ENCODE data around the gene CT45A7.
"Not testable (repeated sequence)": the region's sequence is repeated elsewhere in the genome, so short reads cannot be mapped to it uniquely, and the experiment has no call there.

The CT45A7 gene, protein sequence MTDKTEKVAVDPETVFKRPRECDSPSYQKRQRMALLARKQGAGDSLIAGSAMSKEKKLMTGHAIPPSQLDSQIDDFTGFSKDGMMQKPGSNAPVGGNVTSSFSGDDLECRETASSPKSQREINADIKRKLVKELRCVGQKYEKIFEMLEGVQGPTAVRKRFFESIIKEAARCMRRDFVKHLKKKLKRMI

DNA sequence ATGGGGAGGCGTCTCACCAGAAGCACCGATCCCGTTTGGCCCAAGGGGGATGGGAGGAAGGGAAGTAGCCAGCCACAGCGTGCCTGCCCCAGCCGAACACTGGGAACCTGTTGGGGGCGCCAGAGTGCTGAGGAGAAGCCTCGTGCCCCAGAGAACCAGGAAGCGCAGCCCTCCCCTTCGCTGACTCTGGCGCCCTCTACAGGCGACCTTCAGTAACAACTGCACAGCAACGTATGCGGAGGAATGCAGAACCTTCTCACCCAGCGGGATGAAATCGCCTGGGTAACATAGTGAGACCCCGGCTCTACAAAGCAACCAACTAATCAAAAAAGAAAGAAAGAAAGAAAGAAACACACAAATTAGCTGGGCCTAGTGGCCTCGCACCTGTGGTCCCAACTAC is at the start of gene CT45A7:
Gene CT45A7, minus strand, starts transcription at position 101 of the 400 bp plus-strand sequence. CDS start 3,747 bp downstream, outside the sequence.
- H3K27ac ChIP-seq (ENCODE audit: extremely low read depth, low read depth, low read length); H3K9me3 ChIP-seq (ENCODE audit: control insufficient read depth, insufficient read depth, low read depth, low read length); POLR2A ChIA-PET; H3K36me3 ChIP-seq (ENCODE audit: control insufficient read depth in 2 of 2, insufficient read depth in 1 of 2, low read length in 2 of 2); CTCF ChIA-PET; H3K4me1 ChIP-seq (ENCODE audit: control insufficient read depth, insufficient read depth, low read length); H3K4me3 ChIP-seq (ENCODE audit: low read depth, low read length): not testable (repeated sequence)

DNA sequence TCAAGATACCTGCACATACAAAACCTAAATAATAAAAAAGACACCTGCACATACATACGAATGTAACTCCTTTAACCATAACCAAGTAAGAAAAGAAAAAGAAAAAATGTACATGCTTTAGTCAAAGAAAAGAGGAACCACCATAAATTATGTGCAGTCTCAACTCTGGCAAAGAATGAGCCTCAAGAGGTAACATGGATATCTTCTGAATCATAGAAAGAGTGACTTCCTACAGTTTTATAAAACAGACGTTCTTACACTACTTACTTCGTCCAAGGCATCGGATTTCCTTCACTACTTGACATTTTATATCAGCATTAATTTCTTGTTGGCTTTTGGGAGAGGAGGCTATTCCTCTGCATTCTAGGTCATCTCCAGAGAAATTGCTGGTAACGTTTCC is 45.7 kb upstream of the CT45A7 start:
- H3K36me3 ChIP-seq (ENCODE audit: control insufficient read depth in 2 of 2, insufficient read depth in 1 of 2, low read length in 2 of 2); CTCF ChIA-PET; H3K4me1 ChIP-seq (ENCODE audit: control insufficient read depth, insufficient read depth, low read length): not testable (repeated sequence)

DNA sequence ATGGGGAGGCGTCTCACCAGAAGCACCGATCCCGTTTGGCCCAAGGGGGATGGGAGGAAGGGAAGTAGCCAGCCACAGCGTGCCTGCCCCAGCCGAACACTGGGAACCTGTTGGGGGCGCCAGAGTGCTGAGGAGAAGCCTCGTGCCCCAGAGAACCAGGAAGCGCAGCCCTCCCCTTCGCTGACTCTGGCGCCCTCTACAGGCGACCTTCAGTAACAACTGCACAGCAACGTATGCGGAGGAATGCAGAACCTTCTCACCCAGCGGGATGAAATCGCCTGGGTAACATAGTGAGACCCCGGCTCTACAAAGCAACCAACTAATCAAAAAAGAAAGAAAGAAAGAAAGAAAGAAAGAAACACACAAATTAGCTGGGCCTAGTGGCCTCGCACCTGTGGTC is 34.6 kb upstream of the CT45A7 start, which contains the start of gene CT45A9:
Gene CT45A9, minus strand, starts transcription at position 101 of the 400 bp plus-strand sequence. CDS start 3,751 bp downstream, outside the sequence.
- H3K4me1 ChIP-seq (ENCODE audit: control insufficient read depth, insufficient read depth, low read length); H3K4me3 ChIP-seq (ENCODE audit: low read depth, low read length); H3K36me3 ChIP-seq (ENCODE audit: control insufficient read depth in 2 of 2, insufficient read depth in 1 of 2, low read length in 2 of 2); CTCF ChIA-PET; POLR2A ChIA-PET; H3K9me3 ChIP-seq (ENCODE audit: control insufficient read depth, insufficient read depth, low read depth, low read length); H3K27ac ChIP-seq (ENCODE audit: extremely low read depth, low read depth, low read length): not testable (repeated sequence)

More for the DNA sequence above, 45.7 kb upstream of the CT45A7 start:
- POLR2A ChIA-PET; H3K27ac ChIP-seq (ENCODE audit: extremely low read depth, low read depth, low read length); H3K9me3 ChIP-seq (ENCODE audit: control insufficient read depth, insufficient read depth, low read depth, low read length); H3K4me3 ChIP-seq (ENCODE audit: low read depth, low read length): not testable (repeated sequence)

GRCh38 chrX:135854438-135854837 is 17.4 kb upstream of the CT45A7 start, which contains the start of gene CT45A8:
Gene CT45A8, minus strand, starts transcription at chrX:135854538. Its CDS starts 3,755 bp downstream, at chrX:135850783.
- H3K4me3 ChIP-seq (ENCODE audit: low read depth, low read length); CTCF ChIA-PET; POLR2A ChIA-PET; H3K36me3 ChIP-seq (ENCODE audit: control insufficient read depth in 2 of 2, insufficient read depth in 1 of 2, low read length in 2 of 2); H3K9me3 ChIP-seq (ENCODE audit: control insufficient read depth, insufficient read depth, low read depth, low read length); H3K27ac ChIP-seq (ENCODE audit: extremely low read depth, low read depth, low read length); H3K4me1 ChIP-seq (ENCODE audit: control insufficient read depth, insufficient read depth, low read length): not testable (repeated sequence)

GRCh38 chrX:135819912-135820311 is 17.2 kb downstream of the CT45A7 start, which contains the start of gene CT45A2:
Gene CT45A2, minus strand, starts transcription at chrX:135820012. Its CDS starts 3,747 bp downstream, at chrX:135816265.
- H3K27ac ChIP-seq (ENCODE audit: extremely low read depth, low read depth, low read length); H3K9me3 ChIP-seq (ENCODE audit: control insufficient read depth, insufficient read depth, low read depth, low read length); H3K4me1 ChIP-seq (ENCODE audit: control insufficient read depth, insufficient read depth, low read length); POLR2A ChIA-PET; H3K4me3 ChIP-seq (ENCODE audit: low read depth, low read length); H3K36me3 ChIP-seq (ENCODE audit: control insufficient read depth in 2 of 2, insufficient read depth in 1 of 2, low read length in 2 of 2); CTCF ChIA-PET: not testable (repeated sequence)

DNA sequence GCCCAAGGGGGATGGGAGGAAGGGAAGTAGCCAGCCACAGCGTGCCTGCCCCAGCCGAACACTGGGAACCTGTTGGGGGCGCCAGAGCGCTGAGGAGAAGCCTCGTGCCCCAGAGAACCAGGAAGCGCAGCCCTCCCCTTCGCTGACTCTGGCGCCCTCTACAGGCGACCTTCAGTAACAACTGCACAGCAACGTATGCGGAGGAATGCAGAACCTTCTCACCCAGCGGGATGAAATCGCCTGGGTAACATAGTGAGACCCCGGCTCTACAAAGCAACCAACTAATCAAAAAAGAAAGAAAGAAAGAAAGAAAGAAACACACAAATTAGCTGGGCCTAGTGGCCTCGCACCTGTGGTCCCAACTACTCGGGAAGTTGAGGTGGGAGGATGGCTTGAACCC is 34.4 kb downstream of the CT45A7 start, which contains the start of gene CT45A6:
Gene CT45A6, minus strand, starts transcription at position 101 of the 400 bp plus-strand sequence. CDS start 3,794 bp downstream, outside the sequence.
- H3K36me3 ChIP-seq (ENCODE audit: control insufficient read depth in 2 of 2, insufficient read depth in 1 of 2, low read length in 2 of 2); CTCF ChIA-PET; H3K27ac ChIP-seq (ENCODE audit: extremely low read depth, low read depth, low read length); POLR2A ChIA-PET; H3K4me1 ChIP-seq (ENCODE audit: control insufficient read depth, insufficient read depth, low read length); H3K9me3 ChIP-seq (ENCODE audit: control insufficient read depth, insufficient read depth, low read depth, low read length); H3K4me3 ChIP-seq (ENCODE audit: low read depth, low read length): not testable (repeated sequence)

DNA sequence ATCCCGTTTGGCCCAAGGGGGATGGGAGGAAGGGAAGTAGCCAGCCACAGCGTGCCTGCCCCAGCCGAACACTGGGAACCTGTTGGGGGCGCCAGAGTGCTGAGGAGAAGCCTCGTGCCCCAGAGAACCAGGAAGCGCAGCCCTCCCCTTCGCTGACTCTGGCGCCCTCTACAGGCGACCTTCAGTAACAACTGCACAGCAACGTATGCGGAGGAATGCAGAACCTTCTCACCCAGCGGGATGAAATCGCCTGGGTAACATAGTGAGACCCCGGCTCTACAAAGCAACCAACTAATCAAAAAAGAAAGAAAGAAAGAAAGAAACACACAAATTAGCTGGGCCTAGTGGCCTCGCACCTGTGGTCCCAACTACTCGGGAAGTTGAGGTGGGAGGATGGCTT is 51.7 kb downstream of the CT45A7 start, which contains the start of gene CT45A5:
Gene CT45A5, minus strand, starts transcription at position 101 of the 400 bp plus-strand sequence. CDS start 3,774 bp downstream, outside the sequence.
- POLR2A ChIA-PET; H3K4me3 ChIP-seq (ENCODE audit: low read depth, low read length); H3K36me3 ChIP-seq (ENCODE audit: control insufficient read depth in 2 of 2, insufficient read depth in 1 of 2, low read length in 2 of 2); CTCF ChIA-PET; H3K27ac ChIP-seq (ENCODE audit: extremely low read depth, low read depth, low read length); H3K9me3 ChIP-seq (ENCODE audit: control insufficient read depth, insufficient read depth, low read depth, low read length); H3K4me1 ChIP-seq (ENCODE audit: control insufficient read depth, insufficient read depth, low read length): not testable (repeated sequence)

Measured in HEK293 (cell line).